Measurements from ENCODE around the gene TMEM123.

DNA sequence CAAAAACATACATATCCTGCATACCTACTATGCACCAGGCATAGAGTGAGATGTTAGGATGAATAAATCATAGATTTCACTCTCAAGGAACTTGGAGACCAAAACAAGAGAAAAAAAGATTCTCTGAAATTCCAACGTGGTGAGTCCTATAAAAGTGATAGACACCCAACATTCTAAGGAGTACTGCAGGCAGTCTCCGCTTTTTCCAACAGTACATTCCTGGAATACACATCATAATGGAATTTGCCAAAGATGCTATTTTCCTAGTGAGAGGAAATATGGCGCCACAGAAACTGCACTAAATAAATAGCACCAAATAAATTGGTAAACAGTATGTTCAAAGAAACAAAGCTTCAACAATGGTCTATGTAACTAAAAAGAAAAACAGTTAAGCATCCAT lies 6.0 kb downstream of the TMEM123 start:
- TF ChIP-seq, protein P1, sequence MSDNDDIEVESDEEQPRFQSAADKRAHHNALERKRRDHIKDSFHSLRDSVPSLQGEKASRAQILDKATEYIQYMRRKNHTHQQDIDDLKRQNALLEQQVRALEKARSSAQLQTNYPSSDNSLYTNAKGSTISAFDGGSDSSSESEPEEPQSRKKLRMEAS (IDR thresholded peaks at IDR 0.05; ENCODE audit: insufficient read depth, insufficient read length): no peak
- TF ChIP-seq POLR2A (IDR thresholded peaks at IDR 0.05; ENCODE audit: low read depth, low read length) (no peak), FOS (IDR thresholded peaks at IDR 0.05; ENCODE audit: borderline replicate concordance, insufficient read depth, low read length) (peak; percentile 68)
- TF ChIP-seq, protein P2, sequence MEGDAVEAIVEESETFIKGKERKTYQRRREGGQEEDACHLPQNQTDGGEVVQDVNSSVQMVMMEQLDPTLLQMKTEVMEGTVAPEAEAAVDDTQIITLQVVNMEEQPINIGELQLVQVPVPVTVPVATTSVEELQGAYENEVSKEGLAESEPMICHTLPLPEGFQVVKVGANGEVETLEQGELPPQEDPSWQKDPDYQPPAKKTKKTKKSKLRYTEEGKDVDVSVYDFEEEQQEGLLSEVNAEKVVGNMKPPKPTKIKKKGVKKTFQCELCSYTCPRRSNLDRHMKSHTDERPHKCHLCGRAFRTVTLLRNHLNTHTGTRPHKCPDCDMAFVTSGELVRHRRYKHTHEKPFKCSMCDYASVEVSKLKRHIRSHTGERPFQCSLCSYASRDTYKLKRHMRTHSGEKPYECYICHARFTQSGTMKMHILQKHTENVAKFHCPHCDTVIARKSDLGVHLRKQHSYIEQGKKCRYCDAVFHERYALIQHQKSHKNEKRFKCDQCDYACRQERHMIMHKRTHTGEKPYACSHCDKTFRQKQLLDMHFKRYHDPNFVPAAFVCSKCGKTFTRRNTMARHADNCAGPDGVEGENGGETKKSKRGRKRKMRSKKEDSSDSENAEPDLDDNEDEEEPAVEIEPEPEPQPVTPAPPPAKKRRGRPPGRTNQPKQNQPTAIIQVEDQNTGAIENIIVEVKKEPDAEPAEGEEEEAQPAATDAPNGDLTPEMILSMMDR (IDR thresholded peaks at IDR 0.05; ENCODE audit: extremely low read depth in 1 of 2, insufficient read depth in 1 of 2, low read depth in 1 of 2, low read length in 2 of 2): no peak
